Fibroblast of peridontal ligament (primary cell): ENCODE data around the gene TNKS2.

Source experiments
- DNase-seq: peaks from one replicate; pipeline ENCODE4 v3.0.0-alpha.2; 2010; ENCODE audit errors: extremely low read depth

Gene TNKS2

DNA sequence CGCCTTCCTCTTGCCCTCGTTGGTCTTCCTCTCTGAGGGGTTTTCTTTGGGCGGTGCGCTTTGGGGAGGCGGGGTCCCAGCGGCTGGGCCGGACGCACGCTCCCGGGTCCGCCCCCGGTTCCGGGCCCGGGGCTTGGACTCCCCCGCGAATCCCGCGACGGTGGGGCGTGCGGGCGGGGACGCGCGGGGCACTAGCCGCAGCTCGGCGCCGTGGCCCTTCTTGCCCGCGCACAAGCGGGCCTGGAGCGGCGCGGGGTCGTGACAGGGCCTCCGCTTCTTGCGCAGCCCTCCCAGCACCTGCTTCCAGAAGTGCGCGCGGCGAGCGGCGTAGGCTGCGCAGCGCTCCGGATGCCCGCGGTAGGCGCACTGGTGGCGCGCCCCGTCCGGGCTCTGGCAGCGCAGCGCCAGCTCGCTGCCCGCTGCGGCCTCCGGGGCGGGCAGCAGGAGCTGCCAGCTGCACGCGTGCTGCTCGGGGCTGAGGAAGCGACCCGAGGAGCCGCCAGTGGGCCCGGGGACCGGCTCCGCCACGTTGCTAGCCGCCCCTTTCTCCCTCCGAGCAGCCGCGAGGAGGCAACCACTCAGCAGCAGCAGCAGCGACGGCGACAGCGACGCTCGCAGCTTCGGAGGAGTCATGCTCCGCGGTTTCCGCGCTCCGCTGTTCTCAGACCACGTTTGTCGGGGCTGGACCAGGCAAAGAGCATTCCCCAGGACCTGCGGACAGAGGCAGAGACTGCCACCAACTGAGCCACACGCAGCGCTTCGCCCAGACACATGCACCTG, 110.3 kb downstream of the TNKS2 start:
- DNase-seq: peak; percentile 64

DNA sequence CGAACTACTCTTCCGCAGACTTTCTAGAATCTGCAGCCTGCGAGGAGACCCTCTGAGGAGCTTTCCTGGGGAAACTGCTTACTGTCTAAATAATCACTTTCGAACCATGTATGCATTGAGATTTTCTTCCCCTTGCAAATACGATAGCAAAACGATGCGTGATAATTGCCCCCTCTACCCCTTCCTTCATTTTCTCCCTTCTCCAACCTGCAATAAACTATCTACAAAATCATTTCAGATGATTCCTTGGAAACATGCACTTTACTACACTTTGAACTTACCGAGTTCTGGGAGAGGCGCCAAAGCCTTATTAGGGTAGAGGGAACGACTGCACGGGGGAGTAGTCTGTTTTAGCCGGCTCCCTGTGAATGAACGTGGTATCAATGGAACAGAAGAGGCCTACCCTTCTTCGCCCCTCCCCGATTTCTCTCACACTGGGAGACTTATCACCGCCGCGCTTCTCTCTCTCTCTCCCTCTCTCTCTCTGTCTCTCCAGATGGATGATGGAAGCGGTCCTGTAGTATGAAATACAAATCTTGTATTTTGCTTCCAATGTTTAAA, 111.0 kb downstream of the TNKS2 start, which contains the start of gene FGFBP3:
TSS of gene FGFBP3 (minus strand) at position 370 of the 561 bp plus-strand sequence. CDS start 517 bp downstream, outside the sequence.
- peak; percentile 44 for DNase-seq

DNA sequence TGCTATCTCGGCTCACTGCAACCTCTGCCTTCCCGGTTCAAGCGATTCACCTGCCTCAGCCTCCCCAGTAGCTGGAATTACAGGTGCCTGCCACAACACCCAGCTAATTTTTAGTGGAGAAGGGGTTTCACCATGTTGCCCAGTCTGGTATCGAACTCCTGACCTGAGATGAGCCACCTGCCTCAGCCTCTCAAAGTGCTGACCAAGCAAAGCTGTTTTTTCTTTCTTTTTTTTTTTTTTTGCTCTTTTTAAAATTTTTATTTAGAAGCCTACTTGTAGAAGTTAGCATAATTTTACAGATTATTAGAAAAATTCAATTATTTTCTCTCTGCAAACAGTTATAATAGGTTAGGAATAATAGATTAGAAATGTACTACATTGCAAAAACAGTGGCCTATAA, 112.2 kb downstream of the TNKS2 start:
- DNase-seq: no peak
